SK-N-SH treated with all-trans-retinoic acid at 6 μM for 48 hours (cell line): Measurements from ENCODE around the gene PNMT.

Experiments
- ATAC-seq: fragments of 200-7000 bp; cut with Tn5 transposase; 3 replicates; pipeline ENCODE4 v1.9.1; 2020; ENCODE audit warnings: mild to moderate bottlenecking, moderate library complexity
- ARNTL ChIP-seq: fragments of 450-650 bp; formaldehyde crosslinking; IDR thresholded peaks from 2 replicates; pipeline ENCODE4 v1.5.0; 2020; ENCODE audit warnings: low read depth, mild to moderate bottlenecking, moderate library complexity, borderline replicate concordance
- BACH2 ChIP-seq: fragments of 250-450 bp; sonication (Bioruptor Pico); IDR thresholded peaks from 2 replicates; pipeline ENCODE4 v1.9.0; 2021; ENCODE audit warnings: mild to moderate bottlenecking, borderline replicate concordance
- CSDC2 ChIP-seq: fragments of 250-450 bp; sonication (Bioruptor Pico); IDR thresholded peaks from 2 replicates; pipeline ENCODE4 v1.5.0; 2020; ENCODE audit warnings: mild to moderate bottlenecking, moderate library complexity
- ESRRG ChIP-seq: fragments of 250-450 bp; sonication (Bioruptor Pico); IDR thresholded peaks from 2 replicates; pipeline ENCODE4 v1.6.1; 2021; ENCODE audit warnings: mild to moderate bottlenecking
- GLIS3 ChIP-seq: fragments of 250-450 bp; sonication (Bioruptor Pico); IDR thresholded peaks from 2 replicates; pipeline ENCODE4 v1.5.0; 2020; ENCODE audit warnings: mild to moderate bottlenecking, moderate library complexity
- ISL1 ChIP-seq: fragments of 250-450 bp; sonication (Bioruptor Pico); IDR thresholded peaks from 2 replicates; pipeline ENCODE4 v2.1.2; 2022; ENCODE audit warnings: mild to moderate bottlenecking, moderate library complexity
- OSR1 ChIP-seq: fragments of 250-450 bp; sonication (Bioruptor Pico); IDR thresholded peaks from 2 replicates; pipeline ENCODE4 v1.8.0; 2022; ENCODE audit warnings: moderate library complexity, mild to moderate bottlenecking, inconsistent platforms
- PATZ1 ChIP-seq: fragments of 250-450 bp; sonication (Bioruptor Pico); IDR thresholded peaks from 2 replicates; pipeline ENCODE4 v1.8.0; 2020; ENCODE audit warnings: mild to moderate bottlenecking, moderate library complexity, borderline replicate concordance
- PPARA ChIP-seq: fragments of 250-450 bp; sonication (Bioruptor Pico); IDR thresholded peaks from 2 replicates; pipeline ENCODE4 v1.5.0; 2020; ENCODE audit warnings: mild to moderate bottlenecking, borderline replicate concordance
- RARB ChIP-seq: fragments of 250-450 bp; sonication (Bioruptor Pico); IDR thresholded peaks from 2 replicates; pipeline ENCODE4 v1.8.0; 2021; ENCODE audit warnings: mild to moderate bottlenecking, moderate library complexity
- SNAI2 ChIP-seq: fragments of 250-450 bp; sonication (Bioruptor Pico); IDR thresholded peaks from 2 replicates; pipeline ENCODE4 v1.5.0; 2020; ENCODE audit warnings: mild to moderate bottlenecking, moderate library complexity
- TCF4 ChIP-seq: fragments of 250-450 bp; sonication (Bioruptor Pico); IDR thresholded peaks from 2 replicates; pipeline ENCODE4 v1.8.0; 2021; ENCODE audit warnings: mild to moderate bottlenecking, moderate library complexity, borderline replicate concordance
- TOX ChIP-seq: fragments of 250-450 bp; sonication (Bioruptor Pico); IDR thresholded peaks from 2 replicates; pipeline ENCODE4 v1.8.0; 2021; ENCODE audit warnings: mild to moderate bottlenecking, moderate library complexity, borderline replicate concordance
- ZC3H10 ChIP-seq: fragments of 250-450 bp; sonication (Bioruptor Pico); IDR thresholded peaks from 2 replicates; pipeline ENCODE4 v1.5.1; 2021; ENCODE audit warnings: mild to moderate bottlenecking, moderate library complexity
- ZFP30 ChIP-seq: fragments of 450-650 bp; formaldehyde crosslinking; IDR thresholded peaks from 2 replicates; pipeline ENCODE4 v1.5.0; 2022; ENCODE audit warnings: mild to moderate bottlenecking, moderate library complexity
- ZNF565 ChIP-seq: fragments of 450-650 bp; formaldehyde crosslinking; conservative IDR thresholded peaks from 2 replicates; pipeline ENCODE4 v1.5.0; 2020; ENCODE audit warnings: low read depth, mild to moderate bottlenecking, moderate library complexity
- ZNF8 ChIP-seq: fragments of 450-650 bp; formaldehyde crosslinking; IDR thresholded peaks from 2 replicates; pipeline ENCODE4 v1.5.0; 2020; ENCODE audit warnings: mild to moderate bottlenecking, moderate library complexity
- TF ChIP-seq, protein P1 (sequence below): fragments of 250-450 bp; sonication (Bioruptor Pico); IDR thresholded peaks from 2 replicates; pipeline ENCODE4 v1.5.0; 2020; ENCODE audit warnings: mild to moderate bottlenecking, moderate library complexity
- TF ChIP-seq, protein P2 (sequence below): fragments of 250-450 bp; sonication (Bioruptor Pico); IDR thresholded peaks from 2 replicates; pipeline ENCODE4 v1.5.1; 2020; ENCODE audit warnings: low read depth, mild to moderate bottlenecking, moderate library complexity
- TF ChIP-seq, protein P3 (sequence below): fragments of 250-450 bp; sonication (Bioruptor Pico); IDR thresholded peaks from 2 replicates; pipeline ENCODE4 v1.8.0; 2021; ENCODE audit warnings: low read depth, mild to moderate bottlenecking, moderate library complexity, borderline replicate concordance

PNMT gene

DNA sequence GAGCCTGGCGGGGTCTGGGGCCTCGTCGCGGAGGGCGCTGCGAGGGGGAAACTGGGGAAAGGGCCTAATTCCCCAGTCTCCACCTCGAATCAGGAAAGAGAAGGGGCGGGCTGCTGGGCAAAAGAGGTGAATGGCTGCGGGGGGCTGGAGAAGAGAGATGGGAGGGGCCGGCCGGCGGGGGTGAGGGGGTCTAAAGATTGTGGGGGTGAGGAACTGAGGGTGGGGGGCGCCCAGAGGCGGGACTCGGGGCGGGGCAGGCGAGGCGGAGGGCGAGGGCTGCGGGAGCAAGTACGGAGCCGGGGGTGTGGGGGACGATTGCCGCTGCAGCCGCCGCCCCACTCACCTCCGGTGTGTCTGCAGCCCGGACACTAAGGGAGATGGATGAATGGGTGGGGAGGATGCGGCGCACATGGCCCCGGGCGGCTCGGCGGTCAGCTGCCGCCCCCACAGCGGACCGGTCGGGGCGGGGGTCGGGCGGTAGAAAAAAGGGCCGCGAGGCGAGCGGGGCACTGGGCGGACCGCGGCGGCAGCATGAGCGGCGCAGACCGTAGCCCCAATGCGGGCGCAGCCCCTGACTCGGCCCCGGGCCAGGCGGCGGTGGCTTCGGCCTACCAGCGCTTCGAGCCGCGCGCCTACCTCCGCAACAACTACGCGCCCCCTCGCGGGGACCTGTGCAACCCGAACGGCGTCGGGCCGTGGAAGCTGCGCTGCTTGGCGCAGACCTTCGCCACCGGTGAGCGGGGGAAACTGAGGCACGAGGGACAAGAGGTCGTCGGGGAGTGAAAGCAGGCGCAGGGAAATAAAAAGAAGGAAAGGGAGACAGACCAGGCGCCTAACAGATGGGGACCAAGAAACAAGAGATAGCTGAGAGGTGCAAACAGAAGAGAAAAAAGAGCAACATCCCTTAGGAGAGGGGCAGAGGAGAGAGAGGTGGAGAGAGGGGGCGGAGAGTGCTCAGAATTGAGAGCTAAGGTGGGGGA is at the start of gene PNMT:
PNMT (plus strand) TSS at position 509 of the 980 bp plus-strand sequence; CDS start at position 532, 23 bp downstream.
- TF ChIP-seq, protein P1, sequence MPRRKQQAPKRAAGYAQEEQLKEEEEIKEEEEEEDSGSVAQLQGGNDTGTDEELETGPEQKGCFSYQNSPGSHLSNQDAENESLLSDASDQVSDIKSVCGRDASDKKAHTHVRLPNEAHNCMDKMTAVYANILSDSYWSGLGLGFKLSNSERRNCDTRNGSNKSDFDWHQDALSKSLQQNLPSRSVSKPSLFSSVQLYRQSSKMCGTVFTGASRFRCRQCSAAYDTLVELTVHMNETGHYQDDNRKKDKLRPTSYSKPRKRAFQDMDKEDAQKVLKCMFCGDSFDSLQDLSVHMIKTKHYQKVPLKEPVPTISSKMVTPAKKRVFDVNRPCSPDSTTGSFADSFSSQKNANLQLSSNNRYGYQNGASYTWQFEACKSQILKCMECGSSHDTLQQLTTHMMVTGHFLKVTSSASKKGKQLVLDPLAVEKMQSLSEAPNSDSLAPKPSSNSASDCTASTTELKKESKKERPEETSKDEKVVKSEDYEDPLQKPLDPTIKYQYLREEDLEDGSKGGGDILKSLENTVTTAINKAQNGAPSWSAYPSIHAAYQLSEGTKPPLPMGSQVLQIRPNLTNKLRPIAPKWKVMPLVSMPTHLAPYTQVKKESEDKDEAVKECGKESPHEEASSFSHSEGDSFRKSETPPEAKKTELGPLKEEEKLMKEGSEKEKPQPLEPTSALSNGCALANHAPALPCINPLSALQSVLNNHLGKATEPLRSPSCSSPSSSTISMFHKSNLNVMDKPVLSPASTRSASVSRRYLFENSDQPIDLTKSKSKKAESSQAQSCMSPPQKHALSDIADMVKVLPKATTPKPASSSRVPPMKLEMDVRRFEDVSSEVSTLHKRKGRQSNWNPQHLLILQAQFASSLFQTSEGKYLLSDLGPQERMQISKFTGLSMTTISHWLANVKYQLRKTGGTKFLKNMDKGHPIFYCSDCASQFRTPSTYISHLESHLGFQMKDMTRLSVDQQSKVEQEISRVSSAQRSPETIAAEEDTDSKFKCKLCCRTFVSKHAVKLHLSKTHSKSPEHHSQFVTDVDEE (CRISPR knock-in tag), result no peak
- no peak for TF ChIP-seq PPARA (CRISPR knock-in tag)
- TF ChIP-seq SNAI2 (CRISPR knock-in tag), result no peak
- no peak for TF ChIP-seq ISL1 (CRISPR knock-in tag)
- no peak for TF ChIP-seq ZC3H10 (CRISPR knock-in tag)
- TF ChIP-seq ARNTL (CRISPR knock-in tag), result no peak
- ATAC-seq, result peak; percentile 64

DNA sequence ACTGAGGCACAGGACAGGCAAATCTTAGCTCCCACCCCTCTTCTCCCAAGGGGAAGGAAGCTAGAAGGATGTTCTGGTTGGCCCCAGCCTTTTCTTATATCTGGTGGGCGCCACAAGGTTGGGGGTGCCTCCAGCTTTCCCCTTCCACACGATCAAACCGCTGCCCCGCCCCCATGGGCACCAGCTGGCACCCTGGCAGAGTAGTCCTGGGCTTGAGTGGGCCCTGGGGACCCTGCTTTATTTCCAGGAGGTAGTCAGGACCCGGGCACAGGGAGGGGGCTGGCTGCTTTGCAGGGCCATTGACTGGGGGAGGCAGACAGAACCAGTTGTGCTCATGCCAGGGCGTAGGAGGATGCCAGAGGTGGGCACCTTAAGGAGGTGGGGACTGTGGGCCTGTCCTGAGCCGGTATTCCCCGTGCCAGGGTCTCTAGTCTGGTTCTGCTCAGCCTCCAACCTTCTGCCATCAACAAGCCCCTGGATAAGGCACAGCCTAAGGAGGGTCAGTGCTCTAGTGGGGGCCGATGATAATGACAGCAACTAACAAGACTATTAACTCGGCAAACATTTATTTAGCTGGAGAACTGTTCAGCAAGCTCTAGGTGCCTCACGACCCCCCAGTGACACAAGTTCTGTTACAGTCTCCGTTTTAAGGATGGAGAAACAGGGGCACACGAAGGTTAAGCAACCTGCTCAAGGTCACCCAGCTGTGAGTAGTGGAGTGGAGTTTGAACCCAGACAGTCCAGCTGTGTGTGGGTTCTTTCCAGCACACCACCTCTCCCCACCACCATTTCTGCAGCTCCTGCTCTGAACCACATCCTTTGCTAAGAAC is 49.1 kb upstream of the PNMT start:
- no peak for ATAC-seq
- TF ChIP-seq RARB (CRISPR knock-in tag) (no peak), TOX (no peak), GLIS3 (CRISPR knock-in tag) (no peak), OSR1 (CRISPR knock-in tag) (no peak), ZC3H10 (CRISPR knock-in tag) (no peak)
- TF ChIP-seq, protein P2, sequence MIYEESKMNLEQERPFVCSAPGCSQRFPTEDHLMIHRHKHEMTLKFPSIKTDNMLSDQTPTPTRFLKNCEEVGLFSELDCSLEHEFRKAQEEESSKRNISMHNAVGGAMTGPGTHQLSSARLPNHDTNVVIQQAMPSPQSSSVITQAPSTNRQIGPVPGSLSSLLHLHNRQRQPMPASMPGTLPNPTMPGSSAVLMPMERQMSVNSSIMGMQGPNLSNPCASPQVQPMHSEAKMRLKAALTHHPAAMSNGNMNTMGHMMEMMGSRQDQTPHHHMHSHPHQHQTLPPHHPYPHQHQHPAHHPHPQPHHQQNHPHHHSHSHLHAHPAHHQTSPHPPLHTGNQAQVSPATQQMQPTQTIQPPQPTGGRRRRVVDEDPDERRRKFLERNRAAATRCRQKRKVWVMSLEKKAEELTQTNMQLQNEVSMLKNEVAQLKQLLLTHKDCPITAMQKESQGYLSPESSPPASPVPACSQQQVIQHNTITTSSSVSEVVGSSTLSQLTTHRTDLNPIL (CRISPR knock-in tag), result no peak
- TF ChIP-seq, protein P3, sequence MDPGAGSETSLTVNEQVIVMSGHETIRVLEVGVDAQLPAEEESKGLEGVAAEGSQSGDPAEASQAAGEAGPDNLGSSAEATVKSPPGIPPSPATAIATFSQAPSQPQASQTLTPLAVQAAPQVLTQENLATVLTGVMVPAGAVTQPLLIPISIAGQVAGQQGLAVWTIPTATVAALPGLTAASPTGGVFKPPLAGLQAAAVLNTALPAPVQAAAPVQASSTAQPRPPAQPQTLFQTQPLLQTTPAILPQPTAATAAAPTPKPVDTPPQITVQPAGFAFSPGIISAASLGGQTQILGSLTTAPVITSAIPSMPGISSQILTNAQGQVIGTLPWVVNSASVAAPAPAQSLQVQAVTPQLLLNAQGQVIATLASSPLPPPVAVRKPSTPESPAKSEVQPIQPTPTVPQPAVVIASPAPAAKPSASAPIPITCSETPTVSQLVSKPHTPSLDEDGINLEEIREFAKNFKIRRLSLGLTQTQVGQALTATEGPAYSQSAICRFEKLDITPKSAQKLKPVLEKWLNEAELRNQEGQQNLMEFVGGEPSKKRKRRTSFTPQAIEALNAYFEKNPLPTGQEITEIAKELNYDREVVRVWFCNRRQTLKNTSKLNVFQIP (CRISPR knock-in tag), result no peak

DNA sequence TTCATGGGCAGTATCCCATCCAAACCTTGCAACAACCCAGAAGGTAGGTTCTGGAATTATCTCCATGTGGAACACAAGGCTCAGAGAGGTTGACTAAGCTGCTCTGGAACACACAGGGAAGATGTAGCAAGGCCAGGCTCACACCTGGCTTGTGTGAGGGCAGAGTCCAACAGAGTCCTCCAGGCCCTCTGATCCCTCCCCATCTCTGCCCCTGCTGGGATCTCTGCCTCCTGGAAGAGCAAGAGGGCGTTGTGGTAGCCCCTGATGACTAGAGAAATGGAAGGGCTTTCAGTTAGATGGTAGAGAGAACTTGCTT is 48.5 kb upstream of the PNMT start:
- TF ChIP-seq ZNF565 (CRISPR knock-in tag) (no peak), ZNF8 (no peak), GLIS3 (CRISPR knock-in tag) (no peak), ZFP30 (CRISPR knock-in tag) (no peak), PPARA (CRISPR knock-in tag) (no peak), ZC3H10 (CRISPR knock-in tag) (no peak), ARNTL (CRISPR knock-in tag) (no peak), PATZ1 (CRISPR knock-in tag) (no peak), RARB (CRISPR knock-in tag) (no peak), OSR1 (CRISPR knock-in tag) (no peak), BACH2 (no peak), ESRRG (no peak), TCF4 (CRISPR knock-in tag) (no peak), SNAI2 (CRISPR knock-in tag) (no peak), ISL1 (CRISPR knock-in tag) (no peak), CSDC2 (CRISPR knock-in tag) (no peak)
- TF ChIP-seq, protein P3 (CRISPR knock-in tag), result no peak
- TF ChIP-seq, protein P2 (CRISPR knock-in tag), result no peak
- ATAC-seq, result no peak
